COLO829 (cell line): ENCODE measurements around the gene LRRC55.

Experiments
- DNase-seq: peaks from one replicate; pipeline ENCODE4 v3.0.0; 2012; ENCODE audit warnings: low spot score

LRRC55 gene

DNA sequence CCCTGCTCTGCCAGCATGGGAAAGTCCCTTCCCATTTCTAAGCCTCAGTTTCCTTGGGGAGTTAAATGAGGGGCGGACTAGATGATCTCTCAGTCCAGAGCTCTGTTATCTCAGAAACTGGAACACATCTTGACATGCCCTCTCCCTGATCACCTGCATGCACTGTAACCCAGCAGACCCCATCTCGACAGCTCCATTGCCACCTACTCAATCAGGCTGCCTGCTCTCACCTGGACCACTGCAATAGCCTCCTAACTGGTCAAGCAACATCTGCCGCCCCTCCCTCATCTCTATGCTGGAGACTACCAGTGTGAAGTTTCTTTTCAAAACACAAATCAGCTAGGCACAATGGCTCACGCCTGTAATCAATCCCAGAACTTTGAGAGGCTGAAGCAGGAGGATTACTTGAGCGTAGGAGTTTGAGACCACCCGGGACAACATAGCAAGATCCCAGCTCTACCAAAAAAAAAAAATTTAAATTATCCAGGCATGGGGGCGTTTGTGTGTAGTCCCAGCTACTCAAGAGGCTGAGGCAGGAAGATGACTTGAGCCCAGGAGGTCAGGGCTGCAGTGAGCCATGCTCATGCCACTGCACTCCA lies 22.2 kb downstream of the LRRC55 start:
- no peak for DNase-seq

DNA sequence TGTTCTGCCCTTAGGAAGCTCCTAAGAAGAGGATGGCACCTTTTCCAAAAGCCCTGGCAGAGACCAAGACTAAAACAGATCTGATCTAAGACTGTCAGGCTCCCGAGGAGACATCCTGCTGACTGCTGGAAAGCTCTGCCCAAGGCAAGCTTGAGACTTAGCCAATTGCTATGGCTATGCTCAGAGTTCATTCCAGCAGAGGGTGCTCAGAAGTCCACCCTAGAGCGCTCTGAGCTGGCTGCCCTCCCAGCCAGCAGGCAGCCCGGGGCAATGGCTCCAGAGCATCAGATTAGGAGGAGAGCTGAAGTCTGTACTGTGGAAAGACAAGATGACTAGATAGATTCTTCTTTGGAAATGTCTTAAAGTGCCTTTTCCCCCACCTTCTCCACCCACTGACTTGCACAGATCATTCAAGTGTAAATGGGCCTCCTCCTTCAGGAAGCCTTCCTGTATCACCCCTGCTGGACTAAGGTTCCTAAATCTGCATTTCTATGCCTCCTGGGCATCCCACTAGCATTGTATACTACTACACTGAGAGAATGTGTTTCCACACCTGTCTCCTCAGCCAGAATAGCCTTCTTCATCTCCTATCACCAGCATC lies 23.4 kb downstream of the LRRC55 start:
- DNase-seq: peak; percentile 36

DNA sequence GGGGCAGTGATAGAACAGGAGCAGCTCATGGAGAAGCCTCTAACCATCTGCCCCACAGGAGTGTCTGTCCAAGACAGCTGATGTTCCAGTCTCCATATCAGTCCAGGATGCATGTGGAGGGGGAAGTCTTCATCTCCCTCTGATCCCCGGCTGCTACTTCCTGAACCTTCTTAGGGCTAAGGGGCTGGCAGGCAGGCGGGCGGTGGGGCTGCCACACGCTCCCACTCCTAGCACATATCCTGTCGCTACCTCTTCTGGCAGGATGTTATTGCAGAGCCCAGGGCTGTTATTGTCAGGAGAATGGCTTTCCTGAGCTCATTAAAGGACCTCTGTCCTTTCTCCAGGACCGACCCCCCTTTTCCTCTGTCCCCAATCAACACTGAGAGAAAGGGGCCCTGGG lies 25.4 kb downstream of the LRRC55 start:
- DNase-seq: no peak

DNA sequence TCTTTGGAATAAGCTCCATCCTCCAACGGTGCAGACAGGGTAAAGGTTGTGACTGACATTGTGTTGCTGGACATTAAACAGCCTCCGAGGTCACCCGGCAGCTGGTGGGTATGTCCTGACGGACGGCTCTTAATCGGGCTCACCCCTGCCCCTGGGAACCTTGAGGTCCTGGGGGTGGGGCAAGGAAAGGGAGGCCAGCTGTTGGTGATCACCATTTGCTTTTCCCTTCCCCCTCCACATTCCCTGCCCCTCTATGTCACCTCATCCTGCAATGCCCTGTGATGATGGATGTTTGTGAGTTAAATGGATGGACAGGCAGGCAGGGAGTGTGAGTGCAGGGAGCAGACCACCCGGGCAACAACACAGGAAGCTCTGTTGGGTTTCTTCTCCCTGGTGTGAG lies 29.0 kb downstream of the LRRC55 start:
- no peak for DNase-seq

DNA sequence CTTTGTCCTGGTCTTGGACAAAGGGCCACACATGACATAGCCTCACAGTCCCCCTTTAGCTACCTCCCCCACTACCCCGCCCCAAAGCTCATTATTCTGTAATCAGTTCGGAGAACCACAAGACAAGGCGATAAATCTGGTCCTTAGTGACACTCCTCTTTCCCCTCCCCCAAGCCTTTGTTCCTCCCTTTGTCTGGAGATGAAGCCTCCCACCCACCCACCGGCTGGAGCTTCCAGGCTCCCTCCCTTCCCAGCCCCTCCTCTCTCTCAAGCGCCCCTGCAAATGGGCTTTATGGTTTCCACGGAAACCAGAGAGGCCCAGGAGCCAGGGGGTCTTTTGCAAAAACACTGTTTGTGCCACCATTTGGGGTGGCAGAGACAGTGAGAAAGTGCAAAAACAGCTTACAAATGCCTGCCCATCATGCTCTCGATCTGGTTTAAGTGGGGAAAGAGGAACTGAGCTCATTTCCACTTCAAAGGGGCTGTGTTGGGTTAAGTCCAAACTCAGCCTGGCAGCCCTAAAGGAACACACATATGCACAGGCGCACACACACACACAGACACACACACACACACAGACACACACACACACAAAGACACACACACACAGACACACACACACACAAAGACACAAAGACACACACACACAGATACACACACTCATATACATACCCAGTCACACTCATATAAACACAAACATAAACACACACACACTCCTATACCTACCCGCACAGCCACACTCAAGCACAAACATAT lies 31.8 kb downstream of the LRRC55 start:
- peak; percentile 34 for DNase-seq

DNA sequence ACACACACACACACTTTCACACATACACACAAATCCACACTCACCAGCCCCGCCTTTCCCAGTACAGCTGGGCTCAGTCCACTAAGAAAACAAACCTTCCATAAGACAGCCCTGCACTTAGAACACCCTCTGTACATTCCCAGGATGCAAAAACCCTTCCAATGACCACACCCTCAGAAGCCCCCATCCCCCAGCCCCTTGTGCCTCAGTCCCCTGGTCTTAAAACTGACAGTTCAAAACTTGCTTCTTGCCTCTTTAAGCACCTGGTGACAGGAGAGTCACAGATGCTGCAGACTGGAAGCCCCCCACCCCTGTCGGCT lies 32.3 kb downstream of the LRRC55 start:
- DNase-seq: no peak

DNA sequence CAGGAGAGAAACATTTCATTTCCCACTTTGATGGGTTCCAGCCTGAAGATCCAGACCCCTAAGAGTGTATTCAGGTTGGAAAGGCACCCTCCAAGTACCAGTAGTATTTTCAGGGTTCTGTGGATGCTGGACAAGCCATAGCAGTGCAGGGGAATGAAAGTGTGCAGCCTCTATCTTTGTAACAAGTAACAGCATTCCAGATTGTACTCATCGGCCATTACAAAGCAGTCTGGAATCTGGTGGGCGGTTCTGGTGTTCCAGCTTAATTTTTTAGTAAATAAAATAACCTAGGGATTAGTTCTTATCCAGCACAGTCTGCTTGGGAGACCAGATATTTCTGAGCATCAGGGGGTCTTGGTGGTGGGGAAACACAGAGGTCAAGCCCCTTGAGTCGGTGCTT lies 32.7 kb downstream of the LRRC55 start:
- DNase-seq: peak; percentile 69

DNA sequence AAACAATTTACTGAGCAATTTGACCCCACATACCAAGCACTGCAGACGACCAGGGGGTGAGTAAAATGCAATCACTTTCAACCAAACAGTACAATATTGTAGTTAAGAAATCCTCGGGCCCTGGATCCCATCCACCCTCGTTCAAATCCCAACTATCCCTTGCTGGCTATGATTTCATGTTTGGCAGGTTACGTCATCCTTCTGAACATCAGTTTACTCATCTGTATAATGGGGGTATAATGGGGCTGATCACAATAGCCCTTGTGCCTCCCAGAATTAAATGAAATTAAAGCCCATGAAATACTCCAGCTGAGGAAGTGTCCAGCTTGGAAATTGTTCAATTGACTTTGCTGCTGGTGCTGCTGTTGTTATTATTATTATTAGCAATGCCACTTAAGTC lies 34.7 kb downstream of the LRRC55 start:
- no peak for DNase-seq

DNA sequence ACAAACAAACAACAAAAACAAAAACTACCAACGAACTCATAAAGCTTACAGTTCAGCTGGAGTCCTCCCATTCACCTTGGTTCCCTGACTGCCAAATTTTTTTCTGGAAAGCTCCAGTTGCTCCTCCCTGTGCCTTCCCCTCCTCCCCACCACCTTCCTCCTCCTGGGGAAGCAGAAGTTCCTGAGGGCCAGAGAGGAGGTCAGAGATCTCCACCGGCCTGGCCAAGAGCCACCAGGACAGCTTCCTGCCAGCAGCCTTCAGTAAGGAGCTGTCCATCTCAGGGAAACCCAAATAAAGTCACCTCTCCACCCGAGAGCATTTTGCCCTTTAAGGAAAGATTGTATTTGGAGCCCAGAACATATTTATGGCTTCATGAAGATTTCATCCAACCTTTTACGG lies 35.3 kb downstream of the LRRC55 start:
- no peak for DNase-seq

DNA sequence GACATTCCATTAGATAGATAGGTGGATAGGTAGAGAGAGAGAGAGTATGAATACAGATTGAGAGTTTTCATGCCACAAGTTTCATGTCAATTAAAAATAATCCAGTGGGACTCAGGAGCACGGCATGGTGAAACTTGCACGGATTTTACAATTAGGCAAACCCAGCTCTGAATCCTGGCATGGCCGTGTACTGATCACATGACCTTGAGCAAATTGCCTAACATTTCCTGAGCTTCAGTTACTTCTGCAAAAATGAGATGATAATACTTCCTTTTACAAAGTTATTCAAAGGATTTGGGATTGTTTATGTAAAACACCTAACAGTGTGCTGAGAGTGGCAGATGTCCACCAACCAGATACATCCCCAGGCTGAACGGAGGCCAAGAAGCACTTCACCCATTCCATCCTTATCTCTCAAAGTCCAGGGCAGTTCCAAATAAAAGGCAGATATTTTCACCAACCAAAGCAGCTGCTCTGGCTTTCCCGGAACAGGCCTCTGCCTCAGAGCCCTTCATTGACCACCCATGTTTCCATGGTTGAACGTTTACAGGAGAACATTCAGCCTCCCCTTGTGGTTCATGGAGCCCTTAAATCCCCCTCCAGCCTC lies 37.4 kb downstream of the LRRC55 start:
- DNase-seq: no peak

DNA sequence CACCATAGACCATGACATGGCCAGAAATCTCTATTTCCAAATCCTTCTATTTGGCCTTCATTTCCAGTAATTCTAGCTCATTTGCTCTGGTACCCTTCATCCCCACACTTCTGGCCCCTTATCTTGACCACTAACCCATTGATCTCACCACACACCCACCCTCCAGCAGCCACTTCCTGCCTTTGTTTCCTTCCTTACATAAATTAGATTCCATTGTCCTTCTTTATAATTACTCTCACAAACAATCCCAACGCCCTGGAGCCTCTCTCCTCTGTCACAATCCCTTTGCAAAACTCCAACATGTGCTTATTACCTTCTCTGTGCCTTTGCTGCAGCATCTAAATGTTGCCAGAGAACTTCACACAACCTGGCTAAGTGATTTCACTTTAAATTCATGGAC lies 40.5 kb downstream of the LRRC55 start:
- no peak for DNase-seq

DNA sequence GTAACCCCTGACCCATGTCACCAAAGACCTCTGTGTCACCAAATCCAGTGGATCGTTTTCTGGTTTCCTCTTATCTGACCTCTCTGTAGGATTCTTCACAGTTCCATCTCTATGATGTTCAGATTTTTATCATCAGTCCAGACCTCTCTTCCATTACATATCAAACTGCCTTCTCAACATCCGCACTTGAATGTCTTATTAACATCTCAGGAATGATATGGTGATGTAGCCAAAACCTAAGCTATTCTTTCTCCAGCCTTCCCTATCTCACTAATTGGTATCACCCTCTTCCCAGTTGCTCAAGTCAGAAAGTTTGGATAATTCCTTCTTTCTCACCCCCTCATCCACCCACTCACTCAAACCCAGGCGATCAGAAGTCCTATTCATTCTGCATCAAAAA lies 41.8 kb downstream of the LRRC55 start:
- DNase-seq: no peak

DNA sequence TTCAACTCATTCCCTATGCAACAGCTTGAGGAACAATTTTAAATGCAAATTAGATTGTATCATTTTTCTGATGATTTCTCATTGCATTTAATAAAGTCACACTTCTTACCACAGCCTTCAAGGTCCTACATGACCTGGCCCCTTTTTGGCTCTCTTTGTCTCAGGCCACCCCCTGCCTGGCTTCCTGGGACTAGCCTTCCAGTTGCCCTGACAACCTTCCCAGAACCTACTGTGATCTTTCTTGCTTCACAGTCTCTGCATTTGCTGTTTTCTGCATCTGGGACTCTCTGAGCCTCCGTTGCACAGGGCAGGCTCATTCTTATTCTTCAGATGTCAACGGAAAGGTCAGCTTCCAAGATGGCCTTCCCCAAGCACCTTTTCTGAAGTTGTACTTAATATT lies 42.4 kb downstream of the LRRC55 start:
- DNase-seq: no peak

DNA sequence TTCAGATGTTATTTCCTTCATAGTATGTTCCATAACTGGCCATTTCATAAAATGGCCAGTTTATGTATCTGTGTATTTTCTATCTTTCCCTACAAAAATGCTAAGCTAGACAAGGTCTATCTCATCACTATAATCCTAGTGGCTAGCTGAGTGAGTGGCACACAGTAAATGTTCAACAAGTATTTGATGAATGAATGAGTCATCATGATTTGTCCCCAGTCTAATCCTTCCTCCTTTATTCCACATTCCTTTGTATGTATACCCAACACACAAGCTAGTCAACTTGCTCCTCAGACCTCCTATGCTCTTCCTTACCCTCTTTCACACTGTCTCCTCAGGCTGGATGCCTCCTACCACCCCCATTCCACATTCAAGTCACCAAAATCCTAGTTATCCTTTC lies 42.8 kb downstream of the LRRC55 start:
- DNase-seq: peak; percentile 51

DNA sequence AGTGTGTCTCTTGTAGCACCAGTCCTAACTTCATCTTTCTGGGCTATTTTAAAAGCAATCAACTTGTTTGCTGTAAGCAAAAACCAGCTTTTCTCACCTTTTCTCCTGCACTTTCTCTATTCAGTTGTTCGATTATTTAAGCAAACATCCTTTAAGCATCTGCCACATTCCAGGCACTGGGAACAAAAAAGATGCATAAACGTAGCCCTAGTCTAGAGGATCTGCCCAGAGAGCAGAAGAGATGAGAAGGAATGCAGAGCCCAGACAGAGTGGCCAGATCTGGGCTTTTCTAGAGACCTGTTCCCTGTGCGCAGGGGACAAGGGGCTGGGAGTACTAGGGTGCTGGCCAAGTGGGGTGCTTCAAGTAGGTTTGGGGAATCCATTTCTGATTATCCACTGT lies 46.8 kb downstream of the LRRC55 start:
- DNase-seq: no peak

DNA sequence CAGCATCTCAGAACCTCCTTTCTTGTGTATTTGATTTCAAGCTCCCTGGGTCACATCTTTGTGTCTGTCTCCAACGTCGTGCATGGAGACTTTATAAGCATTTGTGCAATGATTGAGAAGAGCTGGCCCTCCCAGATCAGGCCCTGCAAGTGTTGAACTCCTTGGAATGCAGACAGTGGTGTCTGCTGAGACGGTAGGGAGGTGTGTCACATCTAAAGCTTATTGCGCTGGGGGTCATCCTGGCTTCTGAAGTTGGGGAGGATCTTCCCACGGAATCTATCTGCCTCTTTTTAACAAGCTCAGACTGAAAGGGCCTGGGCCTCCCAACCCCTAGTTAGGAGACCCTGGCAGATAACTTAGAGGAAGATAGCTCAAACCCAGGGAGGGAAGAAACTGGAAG lies 48.6 kb downstream of the LRRC55 start:
- no peak for DNase-seq

DNA sequence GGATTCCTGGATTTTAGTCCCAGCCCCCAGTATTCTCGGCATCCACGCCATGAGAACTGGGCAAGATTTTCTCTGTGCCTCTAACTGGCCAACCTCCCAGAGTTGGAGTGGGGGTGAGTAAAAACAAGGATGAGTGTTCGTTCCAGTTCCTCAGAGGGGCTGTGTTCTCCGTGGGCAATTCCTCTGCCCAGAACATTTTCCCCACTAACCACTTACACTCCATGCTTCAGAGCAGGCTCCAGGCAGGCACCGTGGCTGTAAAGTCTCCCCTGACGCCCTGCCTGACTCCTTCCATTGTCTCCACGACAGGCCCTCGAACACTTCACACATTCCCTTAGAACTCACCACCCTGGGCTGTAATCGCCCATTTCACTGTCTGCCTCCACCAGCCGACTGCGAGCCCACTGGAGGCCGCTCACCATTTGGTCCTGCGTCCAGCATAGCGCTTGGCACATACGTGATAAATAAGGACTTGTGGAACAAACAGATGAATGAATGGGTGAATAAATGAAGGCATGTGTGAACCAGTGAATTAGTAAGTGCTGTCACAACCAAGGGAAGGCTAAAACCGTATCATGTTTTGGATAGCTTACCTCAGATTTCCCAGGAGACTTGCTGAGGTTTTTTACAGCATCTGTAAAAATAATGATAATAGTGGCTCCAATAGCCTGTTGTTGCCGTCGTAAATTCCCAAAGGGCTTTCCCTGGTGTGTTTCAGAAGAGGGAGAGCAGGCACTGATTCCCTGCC lies 49.2 kb downstream of the LRRC55 start:
- DNase-seq: no peak

DNA sequence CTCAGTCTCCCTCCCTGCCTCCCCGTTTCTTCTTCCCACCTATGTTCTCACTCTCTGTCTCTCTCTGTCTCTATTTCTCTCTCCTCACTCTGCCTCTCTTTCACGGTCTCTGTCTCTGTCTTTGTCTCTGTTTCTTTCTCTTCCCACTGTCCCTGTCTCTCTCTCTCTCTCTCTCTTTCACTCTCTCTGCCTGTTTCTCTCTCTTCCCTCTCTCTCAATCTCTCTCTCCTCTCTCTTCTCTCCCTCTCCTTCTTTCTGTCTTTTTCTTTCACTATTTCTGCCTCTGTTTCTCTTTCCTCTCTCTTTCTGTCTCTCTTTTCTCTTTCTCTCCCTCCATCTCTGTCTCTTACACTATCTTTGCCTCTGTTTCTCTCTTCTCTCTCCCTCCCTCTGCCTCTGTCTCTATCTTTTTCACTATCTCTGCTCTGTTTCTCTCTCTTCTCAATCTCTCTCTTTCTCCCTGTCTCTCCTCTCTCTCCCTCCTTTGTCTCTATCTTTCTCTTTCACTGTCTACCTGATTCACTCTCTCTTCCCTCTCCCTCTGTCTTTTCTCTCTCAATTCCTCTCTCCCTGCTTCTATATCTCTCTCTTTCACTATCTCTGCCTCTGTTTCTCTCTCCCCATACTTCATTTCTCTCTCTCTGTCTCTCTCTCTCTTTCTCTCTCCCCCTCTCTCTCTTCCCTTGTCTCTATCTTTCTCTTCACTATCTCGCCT lies 49.9 kb downstream of the LRRC55 start:
- DNase-seq: no peak

DNA sequence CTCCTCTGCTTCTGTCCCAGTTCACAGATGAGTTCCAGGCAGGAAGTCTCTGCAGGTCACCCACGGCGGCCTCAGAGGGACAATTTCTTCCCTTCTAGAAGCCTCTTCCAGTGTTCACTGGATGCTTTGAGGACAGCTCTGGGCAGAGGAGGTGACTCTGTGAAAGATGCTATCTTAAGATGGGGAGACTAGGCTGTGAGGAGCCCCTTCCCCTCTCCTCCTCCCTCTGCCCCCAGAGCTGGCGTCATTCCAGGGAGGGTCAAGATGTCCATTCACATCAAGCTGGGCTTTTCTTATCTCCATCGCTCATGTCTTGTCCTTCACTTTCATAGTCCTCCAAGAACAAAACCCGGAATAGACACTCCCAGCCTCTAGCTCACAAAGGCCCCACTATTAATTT lies 51.9 kb downstream of the LRRC55 start:
- no peak for DNase-seq

DNA sequence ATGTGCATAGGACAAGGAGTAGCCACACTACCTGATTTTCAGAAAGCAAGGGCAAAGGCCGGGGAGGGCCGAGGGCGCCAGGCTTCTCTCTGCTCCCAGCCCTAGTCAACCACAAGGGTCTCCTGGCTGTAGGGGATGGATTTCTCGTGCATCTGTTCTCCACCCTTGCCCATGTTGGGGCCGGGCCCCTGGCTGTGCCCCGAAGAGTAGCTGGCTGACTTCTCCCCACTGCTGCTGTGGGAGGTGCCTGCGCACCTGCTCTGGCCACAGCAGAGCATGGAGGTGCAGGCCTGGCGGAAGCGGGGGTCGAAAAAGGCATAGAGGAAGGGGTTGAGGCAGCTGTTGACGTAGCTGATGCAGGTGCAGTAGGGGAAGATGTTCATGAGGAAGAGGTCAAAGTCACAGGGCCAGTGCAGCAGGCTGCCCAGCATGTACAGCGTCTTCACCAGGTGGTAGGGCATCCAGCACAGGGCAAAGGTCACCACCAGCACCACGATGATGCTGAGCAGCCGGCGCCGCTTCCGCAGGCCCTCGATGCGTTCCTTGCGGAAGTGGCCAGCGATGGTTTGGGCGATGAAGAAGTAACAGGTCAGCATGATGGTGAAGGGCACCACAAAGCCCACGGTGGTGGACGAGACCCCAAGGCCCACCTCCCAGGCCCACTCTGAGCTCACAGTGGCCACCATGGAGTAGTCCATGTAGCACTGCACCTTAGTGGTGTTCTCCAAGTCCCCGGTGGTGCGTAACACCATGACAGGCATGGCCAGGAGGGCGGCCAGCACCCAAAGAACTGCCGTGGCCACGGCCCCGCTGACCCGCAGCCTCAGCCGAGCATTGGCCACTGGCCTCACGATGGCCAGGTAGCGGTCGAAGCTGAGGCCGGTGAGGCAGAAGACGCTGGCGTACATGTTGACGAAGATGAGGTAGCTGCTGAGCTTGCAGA lies 54.3 kb downstream of the LRRC55 start:
- no peak for DNase-seq

DNA sequence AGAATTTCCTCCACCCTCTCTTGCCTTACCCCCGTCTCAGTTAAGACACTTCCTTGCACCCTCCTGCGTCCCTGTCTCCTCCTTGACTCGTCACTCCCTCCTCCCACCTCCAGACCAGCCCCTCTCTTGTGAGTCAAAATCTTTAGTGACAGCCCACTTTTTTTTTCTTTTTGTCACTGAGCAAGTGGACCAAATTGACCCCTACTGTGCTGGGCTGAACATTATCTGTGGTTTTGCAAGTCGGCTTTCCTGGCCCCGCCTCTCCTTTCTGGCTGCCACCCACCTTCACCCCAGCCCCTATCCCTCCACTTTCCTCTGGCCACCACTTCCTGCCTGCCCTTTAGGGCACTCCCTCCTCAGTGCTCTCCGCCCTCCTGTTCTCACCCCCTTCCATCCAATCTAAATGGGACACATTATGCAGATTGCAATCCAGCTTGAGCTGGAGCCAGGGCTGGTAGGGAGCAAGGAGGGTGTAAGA lies 55.5 kb downstream of the LRRC55 start, which contains the start of gene APLNR:
APLNR (minus strand) TSS at position 47 of the 478 bp plus-strand sequence. CDS start 246 bp downstream, outside the sequence.
- DNase-seq: no peak
